ENCODE results near the gene PKMYT1. TPM values are rescaled to one million over a fixed set of nuclear protein-coding genes. Genes with fewer than 3 reads are reported as not detected.

Gene PKMYT1
- total RNA-seq, 1 donor from 2014 or later, result 4.6 TPM

DNA sequence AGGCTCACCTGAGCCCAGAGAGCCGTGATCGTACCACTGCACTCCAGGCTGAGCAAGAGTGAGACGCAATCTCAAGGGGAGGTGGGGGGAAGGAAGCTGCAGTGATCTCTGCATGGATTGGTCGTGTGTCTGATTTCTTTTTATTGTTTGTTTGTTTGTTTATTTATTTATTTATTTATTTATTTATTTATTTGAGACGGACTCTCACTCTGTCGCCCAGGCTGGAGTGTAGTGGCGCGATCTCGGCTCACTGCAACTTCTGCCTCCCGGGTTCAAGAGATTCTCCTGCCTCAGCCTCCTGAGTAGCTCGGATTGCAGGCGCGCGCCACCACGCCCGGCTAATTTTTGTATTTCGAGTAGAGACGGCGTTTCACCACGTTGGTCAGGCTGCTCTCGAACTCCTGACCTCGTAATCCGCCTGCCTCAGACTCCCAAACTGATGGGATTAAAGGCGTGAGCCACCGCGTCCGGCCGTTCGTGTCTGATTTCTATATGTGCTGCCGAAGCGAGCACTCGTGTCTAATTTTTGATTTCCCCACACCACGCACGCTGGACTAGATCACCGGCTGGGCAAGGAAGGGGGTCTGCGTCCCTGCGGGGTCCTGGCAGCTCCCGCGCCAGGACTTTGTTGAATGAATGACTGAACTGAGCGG is 39.5 kb upstream of the PKMYT1 start:
- DNase-seq (ENCODE audit: low spot score), result no peak
- peaks cover 68% of the 10 kb centered on the region for H3F3A ChIP-seq (ENCODE audit: low read depth)
- Mint-ChIP-seq H3K4me1 (peaks cover 58% of the 10 kb centered on the region), H3K4me3 (peak overlapping the region; percentile 90), H3K27me3 (ENCODE audit: insufficient read depth, low read depth) (peaks cover 36% of the 10 kb centered on the region), H3K27ac (peak overlapping the region; percentile 86), H3K9me3 (no peaks in the 10 kb centered on the region), H3K36me3 (peaks cover 5% of the 10 kb centered on the region)
- H3K27me3 ChIP-seq, result peaks cover 26% of the 10 kb centered on the region
- no peak overlapping the region for H3K9ac ChIP-seq
- H2AFZ ChIP-seq (replicated peaks), result no peak overlapping the region
- H3K79me2 ChIP-seq (ENCODE audit: low read depth), result peaks cover 26% of the 10 kb centered on the region
- TF ChIP-seq EZH2phosphoT487 (IDR thresholded peaks at IDR 0.05) (no peak), EZH2 (IDR thresholded peaks at IDR 0.05) (no peak)
- TF ChIP-seq, protein P1, sequence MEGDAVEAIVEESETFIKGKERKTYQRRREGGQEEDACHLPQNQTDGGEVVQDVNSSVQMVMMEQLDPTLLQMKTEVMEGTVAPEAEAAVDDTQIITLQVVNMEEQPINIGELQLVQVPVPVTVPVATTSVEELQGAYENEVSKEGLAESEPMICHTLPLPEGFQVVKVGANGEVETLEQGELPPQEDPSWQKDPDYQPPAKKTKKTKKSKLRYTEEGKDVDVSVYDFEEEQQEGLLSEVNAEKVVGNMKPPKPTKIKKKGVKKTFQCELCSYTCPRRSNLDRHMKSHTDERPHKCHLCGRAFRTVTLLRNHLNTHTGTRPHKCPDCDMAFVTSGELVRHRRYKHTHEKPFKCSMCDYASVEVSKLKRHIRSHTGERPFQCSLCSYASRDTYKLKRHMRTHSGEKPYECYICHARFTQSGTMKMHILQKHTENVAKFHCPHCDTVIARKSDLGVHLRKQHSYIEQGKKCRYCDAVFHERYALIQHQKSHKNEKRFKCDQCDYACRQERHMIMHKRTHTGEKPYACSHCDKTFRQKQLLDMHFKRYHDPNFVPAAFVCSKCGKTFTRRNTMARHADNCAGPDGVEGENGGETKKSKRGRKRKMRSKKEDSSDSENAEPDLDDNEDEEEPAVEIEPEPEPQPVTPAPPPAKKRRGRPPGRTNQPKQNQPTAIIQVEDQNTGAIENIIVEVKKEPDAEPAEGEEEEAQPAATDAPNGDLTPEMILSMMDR (IDR thresholded peaks at IDR 0.05), result no peak
- H4K20me1 ChIP-seq (ENCODE audit: low read depth), result peaks cover 56% of the 10 kb centered on the region
- peaks cover 21% of the 10 kb centered on the region for H3K4me1 ChIP-seq
- peak overlapping the region; percentile 84 for H3K4me2 ChIP-seq
- H3K4me3 ChIP-seq, result peak overlapping the region; percentile 75
- H3K9me3 ChIP-seq (ENCODE audit: low read depth), result no peaks in the 10 kb centered on the region
- no peak overlapping the region for H3K27ac ChIP-seq
- no peaks in the 10 kb centered on the region for H3K36me3 ChIP-seq

DNA sequence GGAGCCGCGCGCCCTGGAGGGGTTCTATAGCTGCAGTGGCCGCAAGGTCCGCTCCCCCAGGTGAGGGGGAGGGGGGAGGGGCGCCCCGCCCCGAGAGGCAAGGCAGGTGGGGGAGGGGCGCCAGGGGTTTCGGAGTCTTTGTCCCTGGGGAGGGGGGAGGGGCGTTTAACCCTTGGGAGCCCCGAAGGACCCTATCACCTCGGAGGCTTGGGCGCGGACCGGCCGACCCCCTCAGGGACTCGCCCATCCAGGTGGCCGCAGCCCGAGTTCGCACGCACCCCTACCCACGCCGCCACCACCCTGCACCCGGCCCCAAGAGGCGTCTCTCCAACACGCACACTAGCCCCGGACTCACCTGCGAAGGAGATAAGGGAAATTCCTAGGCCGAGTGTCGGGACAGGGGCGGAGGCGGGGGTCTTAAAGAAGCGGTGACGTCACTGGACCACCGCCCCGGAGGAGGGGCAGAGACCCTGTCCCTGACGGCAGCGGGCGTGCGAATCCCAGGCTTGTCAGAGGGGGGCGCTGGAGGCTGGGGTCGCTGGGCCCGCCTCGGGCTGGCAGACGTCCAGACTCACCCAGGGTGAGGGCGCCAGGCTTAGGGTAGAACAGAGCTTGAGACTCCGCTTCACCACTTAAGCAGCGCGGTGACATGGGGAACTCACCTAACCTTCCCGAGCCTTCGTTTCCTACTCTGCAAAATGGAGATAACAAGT is 37.7 kb upstream of the PKMYT1 start, which contains the start of gene CLDN6:
Gene CLDN6, minus strand, starts transcription at position 390 of the 713 bp plus-strand sequence. CDS start 2,162 bp downstream, outside the sequence.
- H3K9me3 ChIP-seq (ENCODE audit: low read depth), result no peaks in the 10 kb centered on the region
- H3K36me3 Mint-ChIP-seq, result peaks cover 2% of the 10 kb centered on the region
- H3K27ac ChIP-seq, result no peak within 1 kb of the TSS
- peaks cover 65% of the 10 kb centered on the region for H3F3A ChIP-seq (ENCODE audit: low read depth)
- peak within 1 kb of the TSS; percentile 30 for H3K9ac ChIP-seq
- no peaks in the 10 kb centered on the region for H3K36me3 ChIP-seq
- peaks cover 38% of the 10 kb centered on the region for H3K27me3 Mint-ChIP-seq (ENCODE audit: insufficient read depth, low read depth)
- H3K4me1 ChIP-seq, result peaks cover 18% of the 10 kb centered on the region
- no peak within 1 kb of the TSS for H2AFZ ChIP-seq (replicated peaks)
- DNase-seq (ENCODE audit: low spot score), result peak; percentile 96
- H4K20me1 ChIP-seq (ENCODE audit: low read depth), result peaks cover 62% of the 10 kb centered on the region
- H3K4me2 ChIP-seq, result peak within 1 kb of the TSS; percentile 89
- H3K4me3 Mint-ChIP-seq, result peak within 1 kb of the TSS; percentile 88
- H3K27ac Mint-ChIP-seq, result no peak within 1 kb of the TSS
- peak within 1 kb of the TSS; percentile 91 for H3K4me3 ChIP-seq
- H3K9me3 Mint-ChIP-seq, result no peaks in the 10 kb centered on the region
- peaks cover 22% of the 10 kb centered on the region for H3K79me2 ChIP-seq (ENCODE audit: low read depth)
- H3K4me1 Mint-ChIP-seq, result peaks cover 49% of the 10 kb centered on the region
- TF ChIP-seq EZH2 (IDR thresholded peaks at IDR 0.05) (no peak), EZH2phosphoT487 (IDR thresholded peaks at IDR 0.05) (no peak)
- TF ChIP-seq, protein P1 (IDR thresholded peaks at IDR 0.05), result peak; percentile 78
- H3K27me3 ChIP-seq, result peaks cover 41% of the 10 kb centered on the region

DNA sequence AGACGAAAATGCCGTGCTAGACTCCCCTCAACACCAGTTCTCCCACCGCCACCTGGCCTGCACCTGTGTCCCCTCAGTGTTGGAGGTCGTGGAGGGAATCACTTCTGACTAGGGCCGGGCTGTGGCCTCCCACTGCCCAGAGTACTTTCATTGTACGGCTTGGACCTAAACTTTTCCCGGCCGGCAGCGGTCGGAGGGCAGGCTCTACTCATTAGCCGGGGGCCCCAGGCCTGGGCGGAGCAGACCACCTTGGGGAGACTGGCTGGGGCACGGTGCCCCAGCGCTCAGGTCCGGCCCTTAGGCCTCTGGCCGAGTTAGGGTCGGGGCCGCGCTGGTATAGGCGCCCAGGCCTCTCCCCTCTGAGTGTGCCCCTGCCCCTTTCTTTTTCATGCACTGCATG is 37.1 kb upstream of the PKMYT1 start:
- peaks cover 22% of the 10 kb centered on the region for H3K79me2 ChIP-seq (ENCODE audit: low read depth)
- peak overlapping the region; percentile 30 for H3K9ac ChIP-seq
- no peaks in the 10 kb centered on the region for H3K36me3 ChIP-seq
- peak overlapping the region; percentile 89 for H3K4me2 ChIP-seq
- no peak overlapping the region for H3K27ac ChIP-seq
- peaks cover 59% of the 10 kb centered on the region for H3F3A ChIP-seq (ENCODE audit: low read depth)
- H3K27me3 ChIP-seq, result peaks cover 47% of the 10 kb centered on the region
- no peaks in the 10 kb centered on the region for H3K9me3 ChIP-seq (ENCODE audit: low read depth)
- no peak overlapping the region for H2AFZ ChIP-seq (replicated peaks)
- peak; percentile 58 for DNase-seq (ENCODE audit: low spot score)
- H3K4me3 ChIP-seq, result peak overlapping the region; percentile 91
- Mint-ChIP-seq H3K9me3 (no peaks in the 10 kb centered on the region), H3K36me3 (peaks cover 2% of the 10 kb centered on the region), H3K27me3 (ENCODE audit: insufficient read depth, low read depth) (peaks cover 34% of the 10 kb centered on the region), H3K4me3 (peak overlapping the region; percentile 75), H3K27ac (no peak overlapping the region), H3K4me1 (peaks cover 46% of the 10 kb centered on the region)
- peaks cover 58% of the 10 kb centered on the region for H4K20me1 ChIP-seq (ENCODE audit: low read depth)
- no peak for TF ChIP-seq EZH2phosphoT487 (IDR thresholded peaks at IDR 0.05)
- H3K4me1 ChIP-seq, result peaks cover 18% of the 10 kb centered on the region

All from neural progenitor cell (in vitro differentiated cells).